GM23338 (cell line): ENCODE data around the gene KIAA0040. TPM values are rescaled to one million over a fixed set of nuclear protein-coding genes. Genes with fewer than 3 reads are reported as not detected.

ENCODE experiments used
- ATAC-seq: fragments of 200-7000 bp; cut with Tn5 transposase; 3 replicates; pipeline ENCODE4 v1.9.1; 2020
- DNase-seq: peaks from one replicate; pipeline ENCODE4 v3.0.0-alpha.2; 2015; ENCODE audit warnings: low spot score
- H2AFZ ChIP-seq: fragments of 200-600 bp; sonication (generic); 2 replicates; pipeline ENCODE4 v1.8.0; 2016; ENCODE audit warnings: antibody characterized with exemption, mild to moderate bottlenecking, moderate library complexity
- H3F3A ChIP-seq: fragments of 200-600 bp; sonication (generic); replicated peaks from 2 replicates; pipeline ENCODE4 v1.8.0; 2017; ENCODE audit warnings: antibody characterized with exemption, mixed run types, low read depth
- H3K27ac ChIP-seq: fragments of 200-600 bp; sonication (generic); 2 replicates; pipeline ENCODE4 v1.6.1; 2016; ENCODE audit warnings: low read depth
- H3K27me3 ChIP-seq: fragments of 200-600 bp; sonication (generic); 2 replicates; pipeline ENCODE4 v1.8.0; 2016; ENCODE audit warnings: mild to moderate bottlenecking, mixed run types, moderate library complexity; ENCODE audit not compliant: insufficient read depth
- H3K36me3 ChIP-seq: fragments of 200-600 bp; sonication (generic); 2 replicates; pipeline ENCODE4 v1.8.0; 2016; ENCODE audit warnings: mild to moderate bottlenecking; ENCODE audit not compliant: insufficient read depth
- H3K4me1 ChIP-seq: fragments of 200-600 bp; sonication (generic); 2 replicates; pipeline ENCODE4 v1.8.0; 2016; ENCODE audit warnings: mild to moderate bottlenecking, moderate library complexity; ENCODE audit not compliant: insufficient read depth
- H3K4me2 ChIP-seq: fragments of 200-600 bp; sonication (generic); 2 replicates; pipeline ENCODE4 v1.7.1; 2017; ENCODE audit warnings: mixed run types
- H3K4me3 ChIP-seq: fragments of 200-600 bp; sonication (generic); 2 replicates; pipeline ENCODE4 v1.6.1; 2016; ENCODE audit warnings: mixed run types
- H3K79me2 ChIP-seq: fragments of 200-600 bp; sonication (generic); replicated peaks from 2 replicates; pipeline ENCODE4 v1.8.0; 2017; ENCODE audit warnings: mild to moderate bottlenecking; ENCODE audit not compliant: insufficient read depth
- H3K9me2 ChIP-seq: fragments of 200-600 bp; sonication (generic); 2 replicates; pipeline ENCODE4 v1.8.0; 2017; ENCODE audit not compliant: insufficient read depth
- H4K20me1 ChIP-seq: fragments of 200-600 bp; sonication (generic); replicated peaks from 2 replicates; pipeline ENCODE4 v1.8.0; 2017; ENCODE audit warnings: mild to moderate bottlenecking; ENCODE audit not compliant: insufficient read depth
- H3K27ac Mint-ChIP-seq: 2 replicates; pipeline ENCODE4 v1.8.0; 2020; ENCODE audit warnings: inconsistent platforms, mild to moderate bottlenecking, moderate library complexity, mixed read lengths
- H3K27me3 Mint-ChIP-seq: 3 replicates; pipeline ENCODE4 v1.8.0; 2022; ENCODE audit warnings: low read depth, mild to moderate bottlenecking, moderate library complexity, mixed read lengths, inconsistent platforms; ENCODE audit not compliant: insufficient read depth, poor library complexity
- H3K36me3 Mint-ChIP-seq: 3 replicates; pipeline ENCODE4 v1.8.0; 2021; ENCODE audit warnings: low read depth, mild to moderate bottlenecking, inconsistent platforms, moderate library complexity, mixed read lengths
- H3K4me1 Mint-ChIP-seq: 3 replicates; pipeline ENCODE4 v1.8.0; 2020; ENCODE audit warnings: mild to moderate bottlenecking, inconsistent platforms, mixed read lengths
- H3K4me3 Mint-ChIP-seq: 3 replicates; pipeline ENCODE4 v1.8.0; 2021; ENCODE audit warnings: moderate library complexity, mild to moderate bottlenecking, inconsistent platforms, mixed read lengths
- H3K9me3 Mint-ChIP-seq: 3 replicates; pipeline ENCODE4 v1.8.0; 2020; ENCODE audit warnings: moderate library complexity, mild to moderate bottlenecking, inconsistent platforms, mixed read lengths
- CREB1 ChIP-seq: fragments of 250-450 bp; sonication (Bioruptor Pico); IDR thresholded peaks from 2 replicates; pipeline ENCODE4 v1.5.0; 2020; ENCODE audit warnings: low read depth, mild to moderate bottlenecking, moderate library complexity
- CTCF ChIP-seq, 2 experiments: fragments of 200-600 bp in 1 of 2; sonication (generic) in 1 of 2; conservative IDR thresholded peaks; 2 replicates each; pipeline versions ENCODE4 v1.5.1 to v1.6.1; 2016 to 2017; ENCODE audit warnings: antibody characterized with exemption in 2 of 2, low read depth in 2 of 2, mild to moderate bottlenecking in 2 of 2, moderate library complexity in 1 of 2
- ETS1 ChIP-seq: IDR thresholded peaks from 2 replicates; pipeline ENCODE4 v1.6.1; 2016; ENCODE audit warnings: antibody characterized with exemption
- EZH2 ChIP-seq: fragments of 200-600 bp; sonication (generic); IDR thresholded peaks from one replicate; pipeline ENCODE4 v1.8.0; 2017; ENCODE audit warnings: antibody characterized with exemption, mild to moderate bottlenecking, low read depth; ENCODE audit not compliant: unreplicated experiment
- EZH2phosphoT487 ChIP-seq: fragments of 200-600 bp; sonication (generic); IDR thresholded peaks from one replicate; pipeline ENCODE4 v1.8.1; 2018; ENCODE audit warnings: antibody characterized with exemption; ENCODE audit not compliant: unreplicated experiment
- JUNB ChIP-seq: IDR thresholded peaks from one replicate; pipeline ENCODE4 v1.6.1; 2016; ENCODE audit warnings: antibody characterized with exemption; ENCODE audit not compliant: unreplicated experiment
- NANOG ChIP-seq: IDR thresholded peaks from 2 replicates; pipeline ENCODE4 v1.6.1; 2016; ENCODE audit warnings: antibody characterized with exemption, borderline replicate concordance
- POLR2AphosphoS5 ChIP-seq: IDR thresholded peaks from 2 replicates; pipeline ENCODE4 v1.6.1; 2016; ENCODE audit warnings: antibody characterized with exemption, low read depth
- REST ChIP-seq: IDR thresholded peaks from one replicate; pipeline ENCODE4 v1.6.1; 2018; ENCODE audit warnings: antibody characterized with exemption; ENCODE audit not compliant: unreplicated experiment
- STAT1 ChIP-seq: IDR thresholded peaks from one replicate; pipeline ENCODE4 v1.6.1; 2016; ENCODE audit warnings: antibody characterized with exemption; ENCODE audit not compliant: unreplicated experiment
- ZNF114 ChIP-seq: fragments of 250-450 bp; sonication (Bioruptor Pico); IDR thresholded peaks from 2 replicates; pipeline ENCODE4 v1.5.0; 2020; ENCODE audit warnings: mild to moderate bottlenecking, moderate library complexity
- ZNF331 ChIP-seq: fragments of 250-450 bp; sonication (Bioruptor Pico); IDR thresholded peaks from 2 replicates; pipeline ENCODE4 v1.5.0; 2020; ENCODE audit warnings: low read depth, mild to moderate bottlenecking, moderate library complexity
- ZNF462 ChIP-seq: fragments of 250-450 bp; sonication (Bioruptor Pico); IDR thresholded peaks from 2 replicates; pipeline ENCODE4 v1.5.0; 2020; ENCODE audit warnings: mild to moderate bottlenecking, moderate library complexity
- polyA plus RNA-seq: library from polyadenylated mRNA; unstranded; fragments of >200 nt; fragmentation: Nextera tagmentation; extraction: Ambion mirVana; gene quantifications from 2 replicates; pipeline ENCODE4 v1.2.1, GENCODE V29; 2016
- total RNA-seq: library from RNA; depleted of rRNA; stranded (reverse); fragments of >200 nt; shearing (Covaris generic); gene quantifications from 2 replicates; pipeline ENCODE4 v1.2.3, GENCODE V29; 2014

KIAA0040 gene
- total and polyA plus RNA-seq, 2 experiments from 2014 or later, result 7.0 to 11.9 TPM

GRCh38 chr1:175166746-175167145 is 25.8 kb downstream of the KIAA0040 start:
- TF ChIP-seq JUNB, result no peak
- no peak for TF ChIP-seq POLR2AphosphoS5
- TF ChIP-seq ZNF114 (CRISPR knock-in tag), result no peak
- no peak for TF ChIP-seq ETS1
- no peak for TF ChIP-seq CTCF (conservative IDR thresholded peaks at IDR 0.05; ENCODE audit: low read depth in 2 of 2)
- TF ChIP-seq EZH2phosphoT487, result no peak
- no peak for TF ChIP-seq REST
- TF ChIP-seq ZNF331 (CRISPR knock-in tag), result no peak
- TF ChIP-seq EZH2, result no peak
- TF ChIP-seq NANOG, result no peak
- TF ChIP-seq CREB1 (CRISPR knock-in tag), result no peak
- no peak for TF ChIP-seq STAT1
- TF ChIP-seq ZNF462 (CRISPR knock-in tag), result no peak
- H3K9me3 Mint-ChIP-seq, result no peaks in the 10 kb centered on the region

More at GRCh38 chr1:175166746-175167145, 25.8 kb downstream of the KIAA0040 start:
- Histone ChIP-seq H3K4me2 (no peak overlapping the region), H3K27me3 (no peaks in the 10 kb centered on the region), H3K9me2 (no peaks in the 10 kb centered on the region), H2AFZ (no peak overlapping the region), H4K20me1 (no peaks in the 10 kb centered on the region), H3K36me3 (0 out of 2 replicates have a peak, but pooled peaks cover 4% of the 10 kb centered on the region), H3K79me2 (no peaks in the 10 kb centered on the region), H3K4me3 (no peak overlapping the region), H3K4me1 (no peaks in the 10 kb centered on the region), H3K27ac (no peak overlapping the region), H3F3A (no peaks in the 10 kb centered on the region)
- Mint-ChIP-seq H3K36me3 (peaks cover 8% of the 10 kb centered on the region), H3K4me3 (no peak overlapping the region), H3K27me3 (peaks cover 2% of the 10 kb centered on the region), H3K4me1 (no peaks in the 10 kb centered on the region; the same call in 2 of the 3 replicates), H3K27ac (no peak overlapping the region)
- no peak for DNase-seq
- ATAC-seq, result no peak
